WERI-Rb-1 (cell line): Measurements from ENCODE around the gene EEF2KMT.
A peak's percentile ranks its signal among the peaks of the same experiment; 100 is the strongest.
"Not testable (repeated sequence)": the region's sequence is repeated elsewhere in the genome, so short reads cannot be mapped to it uniquely, and the experiment has no call there.

ENCODE experiments used
- DNase-seq: peaks from one replicate; pipeline ENCODE4 v3.0.0-alpha.2; 2020
- H3K27ac ChIP-seq: fragments of 250-450 bp; sonication (Bioruptor Pico); 2 replicates; pipeline ENCODE4 v1.5.1; 2020; ENCODE audit warnings: mild to moderate bottlenecking, moderate library complexity
- H3K27me3 ChIP-seq: fragments of 250-450 bp; sonication (Bioruptor Pico); 2 replicates; pipeline ENCODE4 v1.5.1; 2021; ENCODE audit warnings: mild to moderate bottlenecking, low read depth, moderate library complexity; ENCODE audit not compliant: insufficient read depth, severe bottlenecking
- H3K36me3 ChIP-seq: fragments of 250-450 bp; sonication (Bioruptor Pico); 2 replicates; pipeline ENCODE4 v1.5.1; 2020; ENCODE audit warnings: mild to moderate bottlenecking, moderate library complexity
- H3K4me3 ChIP-seq: 2 replicates; pipeline ENCODE4 v1.5.1; 2011; ENCODE audit warnings: low read depth, mild to moderate bottlenecking, control low read depth, low read length
- H3K9me3 ChIP-seq: fragments of 250-450 bp; sonication (Bioruptor Pico); 2 replicates; pipeline ENCODE4 v1.5.1; 2021; ENCODE audit warnings: mild to moderate bottlenecking, moderate library complexity; ENCODE audit not compliant: severe bottlenecking
- CTCF ChIP-seq: IDR thresholded peaks from 2 replicates; pipeline ENCODE4 v1.5.1; 2011; ENCODE audit warnings: low read depth, mild to moderate bottlenecking, control low read depth, inconsistent platforms, low read length

The EEF2KMT gene

GRCh38 chr16:5045499-5046115, 52.0 kb downstream of the EEF2KMT start:
- H3K27me3 ChIP-seq = no peaks in the 10 kb centered on the region
- TF ChIP-seq CTCF = no peak
- H3K36me3 ChIP-seq = no peaks in the 10 kb centered on the region
- H3K9me3 ChIP-seq = no peaks in the 10 kb centered on the region
- no peak overlapping the region for H3K27ac ChIP-seq
- H3K4me3 ChIP-seq = no peak overlapping the region
- no peak for DNase-seq

- not testable (repeated sequence) for H3K27ac ChIP-seq, H3K9me3 ChIP-seq, DNase-seq, H3K36me3 ChIP-seq, H3K27me3 ChIP-seq, H3K4me3 ChIP-seq
Measured at GRCh38 chr16:5044581-5044980, 53.0 kb downstream of the EEF2KMT start.

- H3K9me3 ChIP-seq = no peaks in the 10 kb centered on the region
- TF ChIP-seq CTCF = no peak
- H3K27ac ChIP-seq = no peak overlapping the region
- H3K36me3 ChIP-seq = no peaks in the 10 kb centered on the region
- H3K27me3 ChIP-seq = no peaks in the 10 kb centered on the region
- DNase-seq = no peak
- no peak overlapping the region for H3K4me3 ChIP-seq
Measured at GRCh38 chr16:5044011-5044540, 53.5 kb downstream of the EEF2KMT start.

GRCh38 chr16:5042574-5043171, 54.9 kb downstream of the EEF2KMT start:
- DNase-seq = no peak
- Histone ChIP-seq H3K4me3 (no peak overlapping the region), H3K36me3 (no peaks in the 10 kb centered on the region), H3K27me3 (no peaks in the 10 kb centered on the region), H3K9me3 (no peaks in the 10 kb centered on the region), H3K27ac (no peak overlapping the region)
- TF ChIP-seq CTCF = peak; percentile 40

GRCh38 chr16:5041600-5042133, 55.9 kb downstream of the EEF2KMT start:
- Histone ChIP-seq H3K36me3 (no peaks in the 10 kb centered on the region), H3K9me3 (no peaks in the 10 kb centered on the region), H3K27me3 (no peaks in the 10 kb centered on the region), H3K4me3 (no peak overlapping the region), H3K27ac (no peak overlapping the region)
- TF ChIP-seq CTCF = no peak
- DNase-seq = no peak

GRCh38 chr16:5040451-5040850, 57.1 kb downstream of the EEF2KMT start:
- no peak overlapping the region for H3K4me3 ChIP-seq
- no peaks in the 10 kb centered on the region for H3K27me3 ChIP-seq
- H3K36me3 ChIP-seq = no peaks in the 10 kb centered on the region
- no peak overlapping the region for H3K27ac ChIP-seq
- no peaks in the 10 kb centered on the region for H3K9me3 ChIP-seq
- TF ChIP-seq CTCF = no peak
- DNase-seq = no peak
